GM18502 (cell line): ENCODE results near the gene RNF181.
"Not testable (repeated sequence)": the region's sequence is repeated elsewhere in the genome, so short reads cannot be mapped to it uniquely, and the experiment has no call there.

Experiments used
- ATAC-seq: cut with Tn5 transposase; IDR thresholded peaks from one replicate; pipeline ENCODE4 v1.9.1; 2021; ENCODE audit warnings: mild to moderate bottlenecking; ENCODE audit not compliant: unreplicated experiment, poor library complexity

The RNF181 gene

DNA sequence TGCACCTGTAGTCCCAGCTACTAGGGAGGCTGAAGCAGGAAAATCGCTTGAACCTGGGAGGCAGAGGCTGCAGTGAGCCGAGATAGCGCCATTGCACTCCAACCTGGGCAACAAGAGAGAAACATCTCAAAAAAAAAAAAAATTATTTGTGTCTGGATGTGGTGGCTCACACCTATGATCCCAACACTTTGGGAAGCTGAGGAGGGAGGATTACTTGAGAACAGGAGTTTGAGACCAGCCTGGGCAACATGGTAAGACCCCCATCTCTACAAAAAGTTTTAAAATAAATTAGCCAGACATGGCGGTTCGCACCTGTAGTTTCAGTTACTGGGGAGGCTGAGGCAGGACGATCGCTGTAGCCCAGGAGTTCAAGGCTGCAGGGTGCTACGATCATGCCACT, 19.8 kb upstream of the RNF181 start:
- no peak for ATAC-seq

DNA sequence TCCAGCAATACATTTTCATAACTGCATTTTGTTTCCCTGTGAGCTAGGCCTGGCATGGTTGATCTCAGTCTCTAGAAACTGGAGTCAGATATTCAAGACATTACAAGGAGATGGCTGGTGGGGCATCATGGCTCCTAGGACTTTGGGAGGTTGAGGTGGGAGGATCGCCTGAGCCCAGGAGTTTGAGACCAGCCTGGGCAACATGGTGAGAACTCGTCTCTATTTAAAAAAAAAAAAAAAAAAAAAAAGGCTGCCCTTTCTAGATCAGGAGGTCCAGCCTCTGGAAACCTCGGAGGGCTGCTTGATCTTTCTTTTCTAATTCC, 18.5 kb upstream of the RNF181 start:
- ATAC-seq = no peak

DNA sequence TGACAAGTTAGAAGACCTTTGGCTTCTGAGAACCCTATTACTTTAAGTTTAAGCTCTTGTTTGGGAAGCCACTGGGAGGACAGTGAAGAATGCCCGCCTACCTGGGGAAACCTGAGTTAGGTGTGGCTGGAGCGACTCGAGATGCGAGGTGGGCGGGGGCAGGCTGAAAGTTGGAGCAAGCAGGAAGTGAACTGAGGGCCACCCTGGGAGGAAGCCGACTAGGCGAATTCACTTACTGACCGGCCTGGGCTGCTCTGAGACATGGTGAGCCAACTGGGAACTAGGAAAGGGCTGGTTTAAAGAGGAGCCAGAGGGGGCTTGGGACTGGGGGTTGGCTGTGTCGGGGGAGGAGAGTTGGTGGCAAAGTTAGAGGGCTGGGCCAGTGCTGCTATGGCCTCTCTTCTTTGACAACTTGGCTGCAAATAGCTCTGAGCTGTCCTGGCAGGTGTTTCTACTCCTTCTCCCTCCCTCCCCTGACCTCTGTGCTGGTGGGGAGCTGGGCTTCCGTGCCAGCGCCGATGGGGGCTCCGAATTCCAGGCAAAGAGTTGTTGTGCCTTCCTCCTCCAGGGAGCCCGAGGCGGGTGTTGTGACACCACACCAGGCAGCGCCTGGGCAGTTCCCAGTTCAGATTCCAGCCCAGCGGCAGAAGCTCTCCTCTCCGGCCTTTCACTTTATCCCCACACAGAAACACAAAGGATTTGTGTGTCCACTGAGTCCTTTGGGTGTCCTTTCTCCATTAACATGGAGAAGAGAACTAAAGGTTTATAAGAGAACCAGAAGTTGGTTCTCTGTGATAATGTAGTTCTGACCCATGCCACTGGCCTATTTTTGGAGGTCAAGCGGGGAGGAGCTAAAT, 17.9 kb upstream of the RNF181 start, which contains the start of gene VAMP8:
TSS of gene VAMP8 (plus strand) at position 201 of the 857 bp plus-strand sequence. CDS start at position 262, 61 bp downstream.
- ATAC-seq = peak; percentile 60

DNA sequence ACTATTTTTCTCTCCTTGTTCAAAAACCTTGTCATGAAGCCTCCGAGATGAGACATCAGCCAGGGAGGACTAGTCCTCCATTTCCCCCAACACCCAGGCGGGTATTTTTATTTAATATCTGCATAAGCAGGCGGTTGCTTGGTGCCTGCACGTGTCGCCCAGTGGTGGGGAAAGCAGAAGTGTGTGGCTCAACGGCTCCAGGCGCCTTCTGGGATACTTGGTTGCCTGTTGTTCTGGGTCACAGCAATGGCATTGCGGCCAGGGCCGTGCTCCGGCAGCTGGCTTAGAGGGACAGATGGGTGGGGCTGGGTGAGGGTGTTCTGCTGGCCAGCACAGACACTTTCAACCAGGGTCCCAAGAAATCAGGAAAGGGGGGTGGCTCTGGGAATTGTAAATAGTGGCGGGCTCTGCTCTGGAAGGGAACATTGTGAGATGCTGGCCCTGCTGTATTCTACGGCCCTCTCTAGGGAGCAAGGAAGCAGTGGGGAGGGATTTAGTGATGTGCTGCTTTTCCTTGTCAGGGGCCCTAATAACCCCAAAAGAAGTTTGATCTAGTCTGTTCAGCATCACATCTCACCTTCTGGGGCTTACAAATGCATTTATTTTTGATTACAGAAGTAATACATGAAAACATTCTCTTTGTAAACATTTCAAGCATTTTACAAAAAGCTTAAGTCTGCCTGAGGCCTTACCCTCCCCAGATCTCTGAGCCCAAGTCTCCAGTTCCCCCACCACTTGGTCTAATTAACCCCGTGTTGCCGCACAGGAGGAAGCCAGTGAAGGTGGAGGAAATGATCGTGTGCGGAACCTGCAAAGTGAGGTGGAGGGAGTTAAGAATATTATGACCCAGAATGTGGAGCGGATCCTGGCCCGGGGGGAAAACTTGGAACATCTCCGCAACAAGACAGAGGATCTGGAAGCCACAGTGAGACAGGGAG, 17.0 kb upstream of the RNF181 start:
- peak; percentile 61 for ATAC-seq

DNA sequence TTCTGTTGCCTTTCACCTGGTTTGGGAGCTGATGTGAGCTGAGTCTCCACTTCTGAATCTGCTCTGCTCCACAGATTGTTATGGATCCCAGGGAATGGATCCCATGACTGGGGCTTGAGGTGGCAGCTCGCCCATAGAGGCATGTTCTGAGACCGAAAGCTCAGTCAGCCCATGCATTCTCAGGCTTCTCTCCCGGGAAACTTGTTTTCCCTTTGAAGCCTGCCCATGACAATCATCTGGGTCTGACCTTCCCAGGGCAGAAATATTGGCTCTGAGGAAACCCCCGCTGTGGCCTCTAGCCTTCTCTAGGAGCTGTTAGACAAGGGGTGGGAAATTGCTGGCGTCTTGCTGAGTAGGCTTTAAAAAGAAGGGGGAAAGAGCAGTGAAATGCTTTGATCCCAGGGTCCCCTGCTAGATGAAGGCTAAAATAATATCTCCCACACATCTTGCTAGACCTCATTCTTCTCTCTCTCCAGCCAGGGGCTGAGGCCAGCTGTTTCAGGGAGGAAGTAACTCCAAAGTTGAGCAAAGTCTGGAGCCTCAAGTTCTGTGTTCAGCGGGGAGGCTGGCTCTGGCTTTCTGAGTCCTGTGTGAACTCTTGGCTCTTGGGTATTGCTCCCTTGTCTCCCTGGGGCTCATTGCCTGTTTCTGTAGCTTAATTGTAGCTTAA, 16.1 kb upstream of the RNF181 start:
- no peak for ATAC-seq

DNA sequence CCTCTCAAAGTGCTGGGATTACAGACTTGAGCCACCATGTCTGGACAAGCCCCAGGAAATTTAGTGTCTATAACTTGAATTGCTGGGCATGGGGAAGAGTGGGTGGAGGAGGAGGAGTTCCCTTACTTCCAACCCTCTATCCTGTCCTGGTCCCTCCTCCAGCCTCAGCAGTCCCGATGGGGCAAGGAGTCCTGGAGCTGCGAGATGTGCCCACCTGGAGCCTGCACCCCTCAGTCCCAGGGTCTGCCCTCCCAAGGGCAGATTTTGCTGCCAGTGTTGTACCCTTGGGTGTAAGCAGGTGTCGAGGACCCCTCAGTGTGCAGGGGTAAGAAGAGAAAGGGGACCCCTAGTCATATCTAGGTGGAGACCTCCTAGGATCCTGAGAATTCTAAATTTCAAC, 15.3 kb upstream of the RNF181 start:
- no peak for ATAC-seq

DNA sequence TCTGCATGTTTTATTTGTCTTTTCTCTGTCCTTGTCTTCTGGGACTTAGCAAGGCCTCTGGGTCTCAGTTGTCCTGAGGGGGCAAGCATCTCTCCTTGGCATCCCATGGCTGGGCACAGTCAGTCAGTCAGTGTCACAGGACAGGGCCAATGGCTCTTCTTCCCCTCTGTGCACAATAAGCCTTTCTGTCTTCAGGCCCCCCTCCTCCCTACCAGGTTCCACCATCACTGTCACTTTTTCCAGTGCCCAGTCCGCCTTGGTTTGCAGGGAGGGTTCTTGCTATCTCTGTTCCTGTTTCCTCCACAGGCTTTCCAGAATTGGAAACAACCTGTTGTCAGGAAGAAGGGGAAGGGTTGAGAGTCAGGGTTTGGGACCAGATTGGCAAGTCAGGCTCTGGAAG, 13.1 kb upstream of the RNF181 start:
- ATAC-seq = no peak

DNA sequence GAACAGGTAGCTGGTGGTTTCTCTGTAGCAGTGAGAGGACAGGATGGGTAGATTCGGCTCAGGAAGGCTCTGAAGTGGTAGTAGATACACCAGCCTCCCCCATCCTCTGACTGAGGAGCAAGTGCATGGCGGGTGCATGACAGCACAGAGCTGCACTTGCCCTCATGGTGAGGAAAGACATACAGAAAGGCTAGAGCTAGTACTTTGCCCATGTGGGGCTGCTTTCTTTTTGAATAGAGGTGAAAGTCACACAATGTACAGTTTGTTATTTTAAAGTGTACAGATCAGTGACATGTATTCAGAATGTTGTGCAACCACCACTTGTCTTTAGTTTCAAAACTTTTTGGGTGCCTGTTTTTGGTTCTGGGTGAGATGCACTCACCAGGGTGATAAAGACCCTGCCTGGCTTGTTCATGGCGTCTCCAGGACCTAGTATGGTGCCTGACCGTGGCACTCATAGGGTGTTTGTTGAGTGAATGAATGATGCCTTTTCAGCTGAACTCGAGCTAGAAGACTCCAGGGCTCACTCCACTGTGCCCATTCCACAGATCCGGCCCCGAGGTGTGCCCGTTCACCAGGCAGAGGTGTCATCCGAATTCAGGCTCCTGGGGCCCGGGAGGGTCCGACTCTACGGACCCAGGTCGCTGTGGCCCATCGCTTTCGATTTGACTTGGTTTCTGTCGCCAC, 11.7 kb upstream of the RNF181 start:
- ATAC-seq = peak; percentile 53

DNA sequence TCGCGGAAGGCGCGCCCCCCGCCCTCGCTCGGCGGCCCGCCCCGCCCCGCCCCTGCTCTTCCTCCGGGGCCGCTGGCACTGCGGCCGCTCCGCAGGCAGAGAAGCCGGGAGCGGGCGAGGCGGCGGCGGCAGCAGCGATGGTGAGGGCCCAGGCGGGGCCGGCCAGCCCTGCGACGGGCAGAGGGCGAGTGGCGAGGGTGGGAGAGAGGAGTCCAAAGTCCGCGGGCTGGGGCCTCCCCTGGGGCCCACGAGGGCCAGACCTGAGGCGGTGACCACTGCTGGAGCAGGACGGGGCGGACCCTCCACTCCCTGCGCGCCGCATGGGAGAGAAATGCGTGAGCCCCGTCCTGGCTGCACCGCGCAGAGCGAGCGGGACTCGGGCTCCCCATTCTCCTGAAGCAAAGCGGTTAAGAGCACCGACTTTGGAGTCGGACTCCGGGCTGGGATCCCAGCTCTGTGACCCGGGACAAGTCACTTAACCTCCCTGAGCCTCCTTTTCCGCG, 11.1 kb upstream of the RNF181 start, which contains the start of gene VAMP5:
TSS of gene VAMP5 (plus strand) at position 78 of the 503 bp plus-strand sequence. CDS start at position 138, 60 bp downstream.
- ATAC-seq = peak; percentile 27

DNA sequence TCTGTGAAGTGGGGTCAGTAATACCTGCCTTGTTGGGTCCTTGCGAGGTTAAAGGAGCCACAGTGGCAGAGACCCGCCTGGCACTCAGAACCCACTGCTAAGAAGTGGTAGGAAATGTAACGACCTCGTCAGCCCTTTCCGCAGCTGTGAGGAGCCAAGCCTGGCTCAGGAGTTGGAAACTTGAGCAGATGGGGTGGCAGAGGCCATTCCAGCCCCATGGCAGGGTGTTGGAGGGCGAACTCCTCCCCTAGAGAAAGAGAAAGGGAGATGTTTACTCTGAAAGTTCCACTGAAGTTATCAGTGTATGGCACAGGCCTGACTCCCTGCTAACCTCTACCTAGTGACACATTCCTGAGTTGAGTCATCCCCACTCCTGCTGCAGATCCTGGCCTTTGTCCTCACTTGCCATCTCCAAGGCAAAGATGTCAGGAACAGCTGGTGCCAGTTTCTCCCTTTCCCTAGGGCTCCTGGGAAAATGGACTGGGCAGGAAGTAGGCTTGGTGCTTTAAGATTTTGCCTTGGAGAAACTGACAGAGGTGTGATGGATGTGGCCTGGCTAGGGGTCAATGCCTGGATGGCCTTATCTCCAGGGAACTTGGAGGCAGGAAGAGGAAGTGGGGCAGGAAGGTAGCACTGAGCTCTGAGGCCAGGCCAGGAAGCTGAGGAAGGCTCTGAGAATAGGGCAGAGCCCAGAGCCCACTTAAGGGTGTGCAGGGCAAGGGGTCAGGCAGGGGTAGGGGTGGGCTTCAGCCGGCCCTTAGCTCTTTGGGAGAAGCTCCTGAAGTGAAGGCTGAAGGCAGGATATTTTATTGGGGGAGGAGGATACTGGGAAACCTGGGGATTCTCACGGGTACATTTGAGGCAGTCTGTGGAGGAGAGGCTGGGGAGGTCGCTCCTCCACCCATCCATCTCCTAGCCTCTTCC, 10.4 kb upstream of the RNF181 start:
- peak; percentile 49 for ATAC-seq

DNA sequence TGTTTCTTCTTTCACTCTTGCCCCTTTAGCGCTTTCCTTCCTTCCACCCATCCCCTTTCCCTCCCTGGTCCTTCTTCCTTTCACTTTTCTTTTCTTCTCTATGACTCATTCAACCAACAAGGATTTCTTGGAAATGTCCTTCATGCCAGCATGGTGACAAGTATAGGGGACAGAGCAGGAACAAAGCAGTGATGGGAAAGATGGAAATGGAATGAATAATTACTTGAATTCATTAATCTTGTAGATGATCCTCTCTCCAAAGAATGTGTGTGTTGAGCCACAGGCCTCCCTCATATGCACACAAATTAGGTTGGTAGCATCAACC, 9.8 kb upstream of the RNF181 start:
- no peak for ATAC-seq

DNA sequence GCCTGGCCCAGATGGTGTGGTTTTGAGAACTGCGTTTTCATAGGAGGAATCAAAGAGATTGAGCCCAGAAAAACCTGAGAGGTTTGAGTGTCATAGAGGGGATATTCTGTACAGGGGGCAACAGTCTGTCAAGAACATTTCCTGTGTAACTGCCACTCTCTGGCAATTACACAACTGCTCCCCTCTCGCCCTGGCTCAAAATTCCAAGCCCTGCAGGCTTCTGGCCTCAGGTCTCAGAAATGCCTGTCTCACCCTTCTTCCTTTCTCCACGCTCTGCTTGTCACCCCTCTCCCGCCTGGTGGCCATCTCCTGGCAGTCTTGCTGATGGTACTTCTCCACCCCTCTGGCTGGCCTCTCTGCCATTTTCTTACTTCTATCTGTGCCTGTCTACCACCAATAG, 7.3 kb upstream of the RNF181 start:
- no peak for ATAC-seq

DNA sequence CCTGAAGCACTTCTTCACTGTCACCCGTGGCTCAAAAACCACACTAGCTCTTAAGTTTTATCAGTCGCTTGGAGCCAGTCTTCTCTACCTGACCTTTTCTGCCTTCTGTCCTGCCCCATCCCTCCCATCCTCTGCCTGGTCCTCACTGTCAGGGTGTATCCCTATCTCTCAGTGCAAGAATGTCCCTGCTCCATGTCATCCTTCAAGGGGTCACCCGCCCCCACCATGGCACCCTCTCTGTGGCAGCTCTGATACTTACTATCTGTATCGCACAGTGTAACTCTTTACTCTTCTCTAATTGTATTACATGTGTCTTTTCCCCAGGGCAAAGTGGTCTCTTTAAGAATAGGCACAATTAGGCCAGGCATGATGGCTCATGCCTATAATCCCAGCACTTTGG, 6.9 kb upstream of the RNF181 start:
- no peak for ATAC-seq

DNA sequence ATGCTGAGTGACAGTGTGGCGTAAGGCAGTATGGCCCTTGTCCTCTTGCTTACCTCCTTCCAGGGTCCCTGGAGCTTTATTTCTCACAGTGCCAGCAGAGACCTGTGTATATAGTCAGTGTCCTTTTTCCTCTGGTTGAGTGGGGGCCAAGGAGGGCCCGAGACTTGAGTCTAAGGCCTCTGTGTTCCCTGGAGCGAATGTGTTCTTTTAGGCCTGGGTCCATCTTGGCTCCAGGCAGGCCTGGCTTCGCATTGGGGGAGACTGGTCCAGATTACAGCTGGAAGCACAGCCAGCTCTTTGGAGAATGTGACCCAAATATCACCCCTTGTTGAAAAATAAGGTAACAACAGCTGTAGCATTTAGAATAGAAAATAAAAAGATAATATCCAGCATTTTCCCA, 6.4 kb upstream of the RNF181 start:
- no peak for ATAC-seq

DNA sequence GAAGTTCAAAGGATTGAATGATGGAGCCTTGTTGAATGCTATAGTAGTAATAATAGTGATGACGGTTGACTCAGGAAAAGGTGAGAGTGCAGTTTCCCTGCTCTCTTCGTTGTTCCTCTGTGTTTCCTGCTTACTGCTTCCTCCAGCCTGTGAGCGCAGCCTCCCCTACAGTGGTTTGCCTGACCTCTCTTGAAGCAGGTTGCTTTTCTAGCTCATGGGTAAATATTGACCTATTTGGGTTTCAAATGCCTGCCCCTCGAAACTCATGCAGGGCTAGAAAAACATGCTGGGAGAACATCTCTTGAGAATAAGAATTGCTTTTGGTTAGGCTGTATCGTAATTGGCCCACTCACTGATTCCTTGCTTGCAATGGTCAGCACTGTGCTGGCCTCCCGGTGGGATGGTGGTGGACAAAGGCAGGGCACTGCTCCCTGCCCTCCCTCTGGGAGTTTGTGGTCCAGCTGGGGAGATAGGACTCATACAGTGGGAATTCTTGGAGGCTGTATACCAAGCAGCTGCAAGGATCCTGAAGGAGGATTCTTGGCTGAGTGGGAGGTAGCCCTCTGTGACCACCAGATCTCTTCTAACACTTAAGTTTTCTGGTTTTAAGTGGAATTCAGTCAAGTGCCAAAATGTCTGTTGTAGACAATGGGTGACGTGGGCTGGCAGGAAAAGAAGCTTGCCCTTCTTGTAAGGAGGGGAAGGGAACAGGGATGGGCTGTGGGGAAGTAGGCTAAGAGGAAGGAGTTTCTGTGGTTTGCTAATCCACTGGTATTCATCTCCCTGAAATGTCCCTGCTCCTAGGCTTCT, 5.4 kb upstream of the RNF181 start:
- no peak for ATAC-seq

DNA sequence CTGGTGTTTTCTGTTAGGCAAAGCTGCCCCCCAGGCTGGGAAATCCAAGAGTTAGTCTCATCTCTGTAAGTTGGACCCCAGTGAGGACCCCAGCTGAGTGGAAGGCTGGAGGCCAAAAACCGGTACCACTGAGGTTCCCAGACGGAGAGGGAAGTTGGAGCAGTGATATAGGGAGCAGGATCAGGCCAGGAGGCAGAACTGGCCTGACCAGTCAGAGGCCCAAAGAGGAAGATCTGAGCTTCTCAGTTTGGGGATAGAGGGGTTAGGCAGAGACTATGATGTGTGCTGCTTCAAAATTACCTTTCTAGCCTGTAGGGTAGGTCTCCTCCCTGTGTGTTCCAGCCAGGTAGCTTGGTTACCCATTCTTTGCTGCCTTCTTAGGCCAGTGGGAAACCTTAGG, 4.6 kb upstream of the RNF181 start:
- no peak for ATAC-seq

DNA sequence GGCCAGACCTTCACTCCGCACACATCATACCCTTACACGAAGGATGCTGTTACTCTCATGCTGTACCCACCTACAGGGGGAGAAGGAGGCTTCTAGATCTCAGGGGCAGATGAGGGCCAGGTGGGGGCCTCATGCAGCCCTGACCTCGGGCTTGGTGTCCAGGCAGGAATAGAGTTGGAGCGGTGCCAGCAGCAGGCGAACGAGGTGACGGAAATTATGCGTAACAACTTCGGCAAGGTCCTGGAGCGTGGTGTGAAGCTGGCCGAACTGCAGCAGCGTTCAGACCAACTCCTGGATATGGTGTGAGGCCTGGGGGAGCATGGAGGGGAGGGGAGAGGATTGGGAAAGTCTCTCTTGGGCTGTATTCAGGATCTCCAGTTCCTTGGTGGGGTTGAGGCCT, 4.0 kb upstream of the RNF181 start:
- ATAC-seq = no peak

DNA sequence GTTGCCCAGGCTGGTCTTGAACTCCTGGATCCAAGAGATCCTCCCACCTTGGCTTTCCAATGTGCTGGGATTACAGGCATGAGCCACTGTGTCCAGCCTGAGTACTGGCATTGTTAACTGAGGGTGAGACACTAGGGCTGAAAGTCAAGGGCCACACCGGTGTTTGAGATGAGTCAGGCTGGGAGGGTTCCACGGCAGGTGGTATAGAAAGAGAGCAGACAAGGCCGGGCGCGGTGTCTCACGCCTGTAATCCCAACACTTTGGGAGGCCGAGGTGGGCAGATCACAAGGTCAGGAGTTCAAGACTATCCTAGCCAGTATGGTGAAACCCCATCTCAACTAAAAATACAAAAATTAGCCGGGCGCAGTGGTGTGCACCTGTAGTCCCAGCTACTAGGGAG, 3.2 kb upstream of the RNF181 start:
- not testable (repeated sequence) for ATAC-seq
